VCaP (cell line): ENCODE results near the gene NAA38.

Source experiments
- H3K27ac ChIP-seq: fragments of 450-650 bp; 2 replicates; pipeline ENCODE4 v1.5.1; 2017
- TF ChIP-seq, protein P1 (sequence below): fragments of 450-650 bp; conservative IDR thresholded peaks from 2 replicates; pipeline ENCODE4 v1.5.1; 2017; ENCODE audit warnings: mild to moderate bottlenecking, moderate library complexity

The NAA38 gene

DNA sequence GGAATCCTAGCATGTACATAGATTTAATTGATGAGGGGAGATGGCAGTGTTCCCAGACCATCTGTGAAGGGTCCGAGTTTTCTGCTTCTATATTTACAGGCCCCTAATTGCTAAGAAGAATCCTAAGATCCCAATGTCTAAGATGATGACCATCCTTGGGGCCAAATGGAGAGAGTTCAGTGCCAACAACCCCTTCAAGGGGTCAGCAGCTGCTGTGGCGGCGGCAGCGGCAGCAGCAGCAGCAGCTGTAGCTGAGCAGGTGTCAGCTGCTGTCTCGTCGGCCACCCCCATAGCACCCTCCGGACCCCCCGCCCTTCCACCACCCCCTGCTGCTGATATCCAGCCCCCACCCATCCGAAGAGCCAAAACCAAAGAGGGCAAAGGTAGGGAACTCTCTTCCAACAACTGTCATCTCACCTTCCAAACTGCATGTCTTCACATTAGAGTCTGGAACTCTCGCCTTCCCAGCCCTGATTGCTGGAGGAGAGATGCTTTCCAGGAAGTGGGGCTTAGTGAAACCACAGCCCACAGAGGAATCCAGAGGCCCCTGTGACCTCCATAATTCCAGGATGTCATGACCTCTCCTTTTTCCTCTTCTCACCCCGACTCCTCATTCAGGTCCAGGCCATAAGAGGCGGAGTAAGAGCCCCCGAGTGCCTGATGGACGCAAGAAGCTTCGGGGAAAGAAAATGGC lies 36.0 kb upstream of the NAA38 start:
- no peak overlapping the region for H3K27ac ChIP-seq
- TF ChIP-seq, protein P1, sequence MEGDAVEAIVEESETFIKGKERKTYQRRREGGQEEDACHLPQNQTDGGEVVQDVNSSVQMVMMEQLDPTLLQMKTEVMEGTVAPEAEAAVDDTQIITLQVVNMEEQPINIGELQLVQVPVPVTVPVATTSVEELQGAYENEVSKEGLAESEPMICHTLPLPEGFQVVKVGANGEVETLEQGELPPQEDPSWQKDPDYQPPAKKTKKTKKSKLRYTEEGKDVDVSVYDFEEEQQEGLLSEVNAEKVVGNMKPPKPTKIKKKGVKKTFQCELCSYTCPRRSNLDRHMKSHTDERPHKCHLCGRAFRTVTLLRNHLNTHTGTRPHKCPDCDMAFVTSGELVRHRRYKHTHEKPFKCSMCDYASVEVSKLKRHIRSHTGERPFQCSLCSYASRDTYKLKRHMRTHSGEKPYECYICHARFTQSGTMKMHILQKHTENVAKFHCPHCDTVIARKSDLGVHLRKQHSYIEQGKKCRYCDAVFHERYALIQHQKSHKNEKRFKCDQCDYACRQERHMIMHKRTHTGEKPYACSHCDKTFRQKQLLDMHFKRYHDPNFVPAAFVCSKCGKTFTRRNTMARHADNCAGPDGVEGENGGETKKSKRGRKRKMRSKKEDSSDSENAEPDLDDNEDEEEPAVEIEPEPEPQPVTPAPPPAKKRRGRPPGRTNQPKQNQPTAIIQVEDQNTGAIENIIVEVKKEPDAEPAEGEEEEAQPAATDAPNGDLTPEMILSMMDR: no peak

DNA sequence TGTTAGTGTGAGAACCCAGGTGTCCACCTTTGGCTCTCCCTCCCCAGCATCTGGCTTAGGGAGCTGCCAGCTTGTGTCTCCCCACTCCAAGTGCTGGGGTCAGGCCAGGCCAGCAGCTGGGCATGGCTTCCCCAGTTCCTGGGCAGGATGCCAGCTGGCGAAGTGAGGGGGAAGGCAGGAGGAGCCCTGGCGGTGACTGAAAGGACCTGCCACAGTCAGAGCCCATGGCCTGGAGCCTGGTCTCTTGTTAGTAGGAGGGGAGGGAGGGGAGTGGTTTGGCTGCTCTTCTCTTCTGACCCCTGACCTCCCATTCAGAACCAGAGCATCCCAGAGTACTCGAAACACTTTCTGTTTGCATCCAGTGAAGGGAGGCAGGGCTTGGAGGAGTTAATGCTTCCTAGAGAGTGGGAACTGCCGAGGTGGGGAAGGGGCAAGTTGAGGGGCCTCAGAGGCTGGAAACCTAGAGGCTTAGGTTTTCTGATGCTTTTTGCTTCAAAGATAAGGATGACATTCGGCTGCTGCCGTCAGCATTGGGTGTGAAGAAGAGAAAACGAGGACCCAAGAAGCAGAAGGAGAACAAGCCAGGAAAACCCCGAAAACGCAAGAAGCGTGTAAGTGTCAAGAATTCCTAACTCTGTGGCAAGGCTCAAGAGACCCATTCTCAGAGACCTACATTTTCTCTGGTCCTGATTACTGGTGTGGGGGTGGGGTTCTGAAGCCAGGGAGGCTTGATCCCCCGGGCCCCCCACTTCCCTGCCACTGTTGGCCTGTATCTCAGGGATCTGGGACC lies 32.0 kb upstream of the NAA38 start:
- TF ChIP-seq, protein P1: peak; percentile 43
- peak overlapping the region; percentile 97 for H3K27ac ChIP-seq

DNA sequence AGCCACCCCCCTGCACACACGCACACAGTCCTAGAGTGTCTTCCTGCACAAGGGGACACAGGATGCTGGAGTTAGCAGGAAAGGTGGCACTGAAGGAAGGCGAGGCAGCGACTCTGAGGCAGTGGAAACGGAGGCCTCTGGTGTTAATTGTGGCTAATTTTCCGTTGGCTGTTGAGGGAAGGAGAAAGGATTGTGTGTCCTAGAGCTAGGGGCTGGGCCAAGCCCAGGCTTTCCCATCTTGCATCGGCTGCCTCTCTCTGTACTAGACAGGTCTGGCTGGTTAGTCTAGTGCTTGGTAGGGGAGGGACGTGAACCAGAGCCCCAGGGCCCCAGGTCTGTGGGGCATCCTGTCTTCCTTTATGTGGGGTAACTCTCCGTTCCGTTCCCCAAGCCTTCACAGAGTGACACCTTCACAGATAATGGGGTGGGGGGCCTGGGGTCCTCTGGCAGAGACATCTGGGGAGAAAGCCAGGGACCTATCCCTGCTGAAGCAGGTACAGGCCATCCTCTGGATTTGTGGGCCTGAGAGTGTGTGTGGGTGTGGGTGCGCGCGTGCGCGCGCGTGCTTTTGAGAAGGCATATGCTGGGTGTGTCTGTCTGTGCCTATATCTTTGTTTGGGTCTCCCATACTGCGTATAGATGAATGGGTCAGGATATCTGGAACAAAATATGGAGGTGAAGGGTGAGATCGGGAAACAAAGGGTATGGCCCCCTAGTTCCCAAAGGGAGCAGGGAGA lies 31.0 kb upstream of the NAA38 start, which contains the start of gene CHD3:
Gene CHD3 (plus strand): TSS at position 606 of the 737 bp plus-strand sequence. CDS start 212 bp downstream, outside the sequence.
- H3K27ac ChIP-seq: peak within 1 kb of the TSS; percentile 97

DNA sequence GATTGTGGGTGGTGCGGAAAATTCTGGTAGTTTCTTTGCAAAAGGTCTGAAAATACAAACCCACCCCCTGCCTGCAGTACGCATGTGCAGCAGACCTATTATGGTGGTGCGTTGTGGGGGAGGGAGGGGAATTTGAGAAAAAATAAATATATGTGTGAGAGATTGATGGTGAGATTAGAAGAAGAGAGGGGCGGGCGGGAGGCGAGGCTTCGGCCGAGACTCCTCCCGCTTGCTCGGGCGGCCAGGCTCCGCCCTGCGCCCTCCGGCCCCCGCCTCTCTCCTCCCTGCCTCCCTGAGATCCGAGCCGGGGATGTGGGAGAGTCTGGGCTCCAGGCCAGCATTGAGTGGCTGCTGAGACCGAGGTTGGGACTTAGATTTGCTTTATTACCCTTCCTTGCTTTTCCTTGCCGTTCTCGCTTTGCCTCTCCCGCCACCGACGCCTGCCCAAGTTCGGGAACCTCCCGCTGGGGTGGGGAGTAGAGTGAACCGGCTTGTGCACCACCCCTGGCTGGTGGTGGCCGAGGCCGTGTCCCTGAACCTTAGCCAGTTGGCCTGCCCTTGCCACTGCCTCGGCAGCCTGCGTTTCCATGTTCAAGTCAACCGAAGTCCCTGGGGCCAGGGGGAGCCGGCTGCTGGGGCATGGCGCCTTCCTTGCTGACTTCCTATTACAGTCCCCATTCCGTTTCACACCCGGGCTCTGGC lies 30.3 kb upstream of the NAA38 start:
- TF ChIP-seq, protein P1: no peak
- H3K27ac ChIP-seq: peak overlapping the region; percentile 97

More for the DNA sequence above, 31.0 kb upstream of the NAA38 start, which contains the start of gene CHD3:
- TF ChIP-seq, protein P1: no peak

GRCh38 chr17:7887038-7887481 lies 29.7 kb upstream of the NAA38 start:
- H3K27ac ChIP-seq: peak overlapping the region; percentile 97

DNA sequence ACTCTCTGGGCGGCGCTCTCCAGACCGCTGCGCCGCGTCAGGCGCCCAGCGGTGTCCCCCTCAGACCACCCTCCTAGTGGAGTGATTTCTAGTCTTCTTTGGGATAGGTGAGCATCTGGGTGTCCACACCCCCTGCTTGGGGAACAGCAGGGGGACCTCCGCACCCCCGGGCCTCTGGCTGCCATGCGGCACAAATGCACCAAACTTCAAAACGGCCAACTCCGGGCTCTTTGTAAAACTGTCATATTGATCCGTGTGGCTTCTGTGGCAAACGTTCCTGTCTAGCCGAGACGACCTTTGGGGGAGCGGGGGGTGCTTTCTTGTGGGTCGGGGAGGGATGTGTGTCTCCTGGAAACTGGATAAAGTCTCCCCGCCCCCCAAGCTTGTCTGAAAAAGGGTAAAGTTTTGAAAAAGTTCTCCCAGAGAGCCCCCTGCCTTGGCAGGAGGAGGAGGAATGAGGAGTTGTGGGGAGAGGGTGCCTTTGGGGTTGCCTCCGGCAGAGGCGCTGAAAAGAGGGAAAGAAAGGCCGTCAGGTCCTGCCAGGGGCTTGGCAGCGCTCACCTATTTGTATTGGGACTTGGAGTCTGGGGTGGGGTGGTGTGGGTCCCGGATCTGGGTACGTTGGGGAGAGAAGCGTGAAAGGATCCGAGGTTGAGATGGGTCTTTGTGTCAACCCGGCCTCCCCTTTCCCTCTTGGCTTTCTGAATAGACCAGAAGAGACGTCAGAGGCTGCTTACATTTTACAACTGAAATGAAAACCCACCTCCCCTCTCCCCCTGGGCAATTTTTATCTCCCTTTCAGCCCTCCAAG lies 29.1 kb upstream of the NAA38 start:
- TF ChIP-seq, protein P1: no peak
- H3K27ac ChIP-seq: peak overlapping the region; percentile 97

More at GRCh38 chr17:7887038-7887481, 29.7 kb upstream of the NAA38 start:
- TF ChIP-seq, protein P1: no peak
